HEK293T (cell line): ENCODE data around the gene BCL2L1.

ENCODE experiments used
- L3MBTL2 ChIP-seq: fragments of 450-650 bp; conservative IDR thresholded peaks from 2 replicates; pipeline ENCODE4 v1.6.1; 2016; ENCODE audit warnings: mild to moderate bottlenecking
- LEF1 ChIP-seq: fragments of 450-650 bp; IDR thresholded peaks from 2 replicates; pipeline ENCODE4 v1.6.1; 2017; ENCODE audit warnings: mild to moderate bottlenecking, borderline replicate concordance
- SP1 ChIP-seq: fragments of 450-650 bp; IDR thresholded peaks from 2 replicates; pipeline ENCODE4 v1.6.1; 2017
- SUZ12 ChIP-seq: fragments of 450-650 bp; IDR thresholded peaks from 2 replicates; pipeline ENCODE4 v1.6.1; 2016; ENCODE audit warnings: mild to moderate bottlenecking

DNA sequence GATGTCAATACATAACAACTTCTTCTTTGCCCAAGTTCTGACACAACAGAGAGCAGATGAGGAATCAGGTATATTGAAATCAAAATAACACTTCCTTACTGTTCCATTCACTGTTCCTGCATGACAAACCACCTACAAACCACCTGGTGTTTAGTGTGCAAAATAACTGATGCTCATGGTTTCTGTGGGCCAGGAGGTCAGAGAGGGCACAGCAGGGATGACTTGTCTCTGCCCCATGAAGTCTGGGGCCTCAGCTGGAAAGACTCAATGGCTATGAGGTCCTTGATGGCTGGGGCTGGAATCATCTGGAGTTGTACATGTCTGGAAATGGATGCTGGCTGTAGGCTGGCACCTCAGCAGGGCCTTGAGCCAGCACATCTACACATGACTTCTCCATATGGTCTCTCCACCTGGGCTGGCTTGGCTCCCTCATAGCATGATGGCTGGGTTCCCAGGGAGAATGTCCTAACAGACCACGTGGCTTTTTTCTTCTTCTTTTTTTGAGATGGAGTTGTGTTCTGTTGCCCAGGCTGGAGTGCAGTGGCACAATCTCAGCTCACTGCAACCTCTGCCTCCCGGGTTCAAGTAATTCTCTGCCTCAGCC lies 92.4 kb downstream of the BCL2L1 start:
- TF ChIP-seq SP1: no peak
- no peak for TF ChIP-seq LEF1
- no peak for TF ChIP-seq L3MBTL2
- TF ChIP-seq SUZ12: no peak
